Effector memory CD8-positive, alpha-beta T cell (primary cell): ENCODE data around the gene EME2.

Experiments
- ATAC-seq: fragments of 150-1000 bp; cut with Tn5 transposase; replicated peaks from 2 replicates; pipeline ENCODE4 v1.10.0; 2021; ENCODE audit warnings: mild to moderate bottlenecking, moderate library complexity
- DNase-seq, 3 experiments: peaks; one replicate each; pipeline ENCODE4 v3.0.0; 2021
- H3K27ac Mint-ChIP-seq, 2 donors: one replicate each; pipeline ENCODE4 v1.8.0; 2022; ENCODE audit warnings: mild to moderate bottlenecking in 2 of 2, mixed read lengths in 2 of 2, moderate library complexity in 2 of 2
- H3K27me3 Mint-ChIP-seq, 2 donors: one replicate each; pipeline ENCODE4 v1.8.0; 2022; ENCODE audit warnings: mixed read lengths in 2 of 2
- H3K36me3 Mint-ChIP-seq: one replicate; pipeline ENCODE4 v1.8.0; 2022; ENCODE audit warnings: mild to moderate bottlenecking, moderate library complexity, mixed read lengths; ENCODE audit not compliant: insufficient read depth
- H3K4me1 Mint-ChIP-seq, 2 donors: one replicate each; pipeline ENCODE4 v1.8.0; 2022; ENCODE audit warnings: low read depth in 2 of 2, mixed read lengths in 2 of 2
- H3K4me3 Mint-ChIP-seq, 2 donors: one replicate each; pipeline ENCODE4 v1.8.0; 2022; ENCODE audit warnings: mild to moderate bottlenecking in 2 of 2, mixed read lengths in 2 of 2, moderate library complexity in 2 of 2
- H3K9me3 Mint-ChIP-seq, 2 donors: one replicate each; pipeline ENCODE4 v1.8.0; 2022; ENCODE audit warnings: mixed read lengths in 2 of 2

The EME2 gene

DNA sequence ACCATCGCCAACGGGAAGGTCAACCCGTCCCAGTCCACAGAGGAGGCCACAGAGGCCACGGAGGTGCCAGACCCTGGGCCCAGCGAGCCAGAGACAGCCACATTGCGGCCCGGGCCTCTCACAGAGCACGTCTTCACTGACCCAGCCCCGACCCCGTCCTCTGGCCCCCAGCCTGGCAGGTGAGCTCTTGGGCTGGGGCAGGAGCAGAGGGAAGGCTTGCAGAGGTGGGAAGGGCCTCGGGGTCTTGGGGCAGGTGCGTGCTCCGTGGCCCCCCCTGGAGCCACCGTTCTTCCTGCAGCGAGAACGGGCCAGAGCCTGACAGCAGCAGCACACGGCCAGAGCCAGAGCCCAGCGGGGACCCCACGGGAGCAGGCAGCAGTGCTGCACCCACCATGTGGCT is 6.4 kb upstream of the EME2 start:
- peaks cover 4 to 8% of the 10 kb centered on the region in 2 donors for H3K4me1 Mint-ChIP-seq
- no peaks in the 10 kb centered on the region for H3K9me3 Mint-ChIP-seq
- no peak overlapping the region for H3K27ac Mint-ChIP-seq
- no peaks in the 10 kb centered on the region for H3K27me3 Mint-ChIP-seq
- no peak for DNase-seq
- no peak overlapping the region for H3K4me3 Mint-ChIP-seq
- H3K36me3 Mint-ChIP-seq: peaks cover 45% of the 10 kb centered on the region
- no peak for ATAC-seq

DNA sequence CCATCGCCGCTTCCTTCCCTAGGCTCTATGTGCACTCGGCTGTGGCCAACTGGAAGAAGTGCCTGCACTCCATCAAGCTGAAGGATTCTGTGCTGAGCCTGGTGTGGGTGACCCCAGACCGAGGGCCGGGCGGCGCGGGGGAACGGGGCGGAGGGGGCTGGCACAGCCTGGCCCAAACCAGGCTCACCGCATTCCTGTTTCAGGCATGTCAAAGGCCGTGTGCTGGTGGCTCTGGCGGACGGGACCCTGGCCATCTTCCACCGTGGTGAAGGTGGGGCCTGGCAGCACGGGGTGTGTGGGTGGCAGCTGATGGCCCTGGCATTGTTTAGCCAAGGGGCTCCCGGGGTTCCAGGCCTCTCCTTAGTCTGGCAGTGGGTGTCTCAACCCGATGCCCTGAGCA is 5.9 kb upstream of the EME2 start:
- ATAC-seq (no peak), DNase-seq (no peak)
- H3K36me3 Mint-ChIP-seq: peaks cover 43% of the 10 kb centered on the region
- H3K27ac Mint-ChIP-seq: peak overlapping the region in 1 of 2 donors; percentile 76
- H3K4me1 Mint-ChIP-seq: peaks cover 5 to 8% of the 10 kb centered on the region in 2 donors
- no peaks in the 10 kb centered on the region for H3K9me3 Mint-ChIP-seq
- no peaks in the 10 kb centered on the region for H3K27me3 Mint-ChIP-seq
- no peak overlapping the region for H3K4me3 Mint-ChIP-seq

DNA sequence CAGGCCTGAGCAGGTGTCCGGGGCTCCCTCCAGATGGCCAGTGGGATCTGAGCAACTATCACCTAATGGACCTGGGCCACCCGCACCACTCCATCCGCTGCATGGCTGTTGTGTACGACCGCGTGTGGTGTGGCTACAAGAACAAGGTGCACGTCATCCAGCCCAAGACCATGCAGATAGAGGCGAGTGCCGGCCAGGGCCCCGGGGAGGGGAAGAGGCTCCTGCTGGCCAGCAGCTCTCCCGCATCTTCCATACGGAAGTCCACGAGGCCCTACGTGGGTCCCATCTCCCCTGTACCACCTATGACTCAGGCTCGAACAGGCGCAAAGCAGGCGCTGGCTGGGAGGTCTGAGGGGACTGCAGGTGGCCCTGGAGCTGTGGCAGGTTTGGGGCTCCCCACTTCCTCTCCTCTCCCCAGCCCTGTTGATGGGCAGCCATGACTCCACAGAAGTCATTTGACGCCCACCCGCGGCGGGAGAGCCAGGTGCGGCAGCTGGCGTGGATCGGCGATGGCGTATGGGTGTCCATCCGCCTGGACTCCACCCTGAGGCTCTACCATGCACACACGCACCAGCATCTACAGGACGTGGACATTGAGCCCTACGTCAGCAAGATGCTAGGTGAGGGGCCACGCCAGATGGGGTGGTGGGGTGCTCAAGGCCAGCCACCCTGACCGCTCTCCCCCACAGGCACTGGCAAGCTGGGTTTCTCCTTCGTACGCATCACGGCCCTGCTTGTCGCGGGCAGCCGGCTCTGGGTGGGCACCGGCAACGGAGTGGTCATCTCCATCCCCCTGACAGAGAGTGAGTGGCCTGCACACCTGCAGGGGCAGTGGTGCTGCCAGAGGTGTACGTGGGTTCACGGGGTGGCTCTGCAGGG is 5.3 kb upstream of the EME2 start:
- H3K36me3 Mint-ChIP-seq: peaks cover 45% of the 10 kb centered on the region
- ATAC-seq: no peak
- no peaks in the 10 kb centered on the region for H3K9me3 Mint-ChIP-seq
- no peak overlapping the region for H3K4me3 Mint-ChIP-seq
- peak overlapping the region in 1 of 2 donors; percentile 76 for H3K27ac Mint-ChIP-seq
- H3K4me1 Mint-ChIP-seq: peaks cover 11 to 14% of the 10 kb centered on the region in 2 donors
- DNase-seq: no peak
- no peaks in the 10 kb centered on the region for H3K27me3 Mint-ChIP-seq

DNA sequence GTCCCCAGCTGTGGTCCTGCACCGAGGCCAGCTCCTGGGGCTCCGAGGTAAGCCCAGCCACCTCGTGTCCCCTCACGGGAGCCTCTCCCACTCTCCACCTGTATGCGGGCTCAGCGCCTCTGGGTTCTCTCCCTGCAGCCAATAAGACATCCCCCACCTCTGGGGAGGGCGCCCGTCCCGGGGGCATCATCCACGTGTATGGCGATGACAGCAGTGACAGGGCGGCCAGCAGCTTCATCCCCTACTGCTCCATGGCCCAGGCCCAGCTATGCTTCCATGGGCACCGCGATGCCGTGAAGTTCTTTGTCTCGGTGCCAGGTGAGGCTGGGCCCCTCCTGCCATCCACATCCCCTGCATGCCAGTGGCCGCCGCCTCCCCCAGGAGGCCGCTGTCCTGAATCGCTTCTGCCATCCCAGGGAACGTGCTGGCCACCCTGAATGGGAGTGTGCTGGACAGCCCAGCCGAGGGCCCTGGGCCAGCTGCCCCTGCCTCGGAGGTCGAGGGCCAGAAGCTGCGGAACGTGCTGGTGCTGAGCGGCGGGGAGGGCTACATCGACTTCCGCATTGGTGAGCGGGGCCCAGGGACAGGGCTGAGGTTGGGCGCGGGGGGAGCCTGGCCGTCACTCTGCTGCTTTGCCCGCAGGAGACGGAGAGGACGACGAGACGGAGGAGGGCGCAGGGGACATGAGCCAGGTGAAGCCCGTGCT is 4.4 kb upstream of the EME2 start:
- H3K36me3 Mint-ChIP-seq: peaks cover 50% of the 10 kb centered on the region
- DNase-seq (no peak), ATAC-seq (no peak)
- no peaks in the 10 kb centered on the region for H3K9me3 Mint-ChIP-seq
- peak overlapping the region in 1 of 2 donors; percentile 66 for H3K27ac Mint-ChIP-seq
- H3K4me3 Mint-ChIP-seq: no peak overlapping the region
- no peaks in the 10 kb centered on the region for H3K27me3 Mint-ChIP-seq
- H3K4me1 Mint-ChIP-seq: peaks cover 12 to 16% of the 10 kb centered on the region in 2 donors

DNA sequence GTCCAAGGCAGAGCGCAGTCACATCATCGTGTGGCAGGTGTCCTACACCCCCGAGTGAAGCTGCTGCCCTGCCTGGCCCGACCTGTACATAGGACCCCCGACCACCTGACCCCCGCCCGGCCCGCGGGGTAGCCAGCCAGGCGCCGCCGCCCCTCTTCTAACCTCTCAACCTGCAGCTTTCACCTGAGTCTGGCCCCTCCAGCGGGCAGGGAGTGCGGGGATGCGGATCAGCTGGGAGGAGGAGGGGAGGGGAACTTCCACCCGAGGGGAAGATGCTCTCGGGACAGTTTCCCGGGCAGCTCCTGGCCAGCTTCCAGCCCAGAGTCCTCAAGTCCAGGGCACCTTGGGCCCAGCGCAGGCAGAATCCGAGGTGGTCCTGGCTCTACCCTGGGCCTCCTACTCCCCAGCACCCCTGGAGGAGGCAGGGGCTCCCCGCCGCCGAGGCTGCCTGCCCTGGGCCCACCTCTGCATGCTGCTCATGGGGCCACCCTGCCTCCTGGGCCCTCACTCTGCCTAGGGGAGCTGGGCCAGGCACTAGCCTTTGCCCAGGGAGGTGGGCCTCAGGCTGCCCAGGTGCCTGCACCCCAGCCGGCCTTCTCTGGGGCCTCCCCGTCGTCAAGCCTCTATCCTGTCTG is 3.7 kb upstream of the EME2 start:
- peaks cover 52% of the 10 kb centered on the region for H3K36me3 Mint-ChIP-seq
- H3K27ac Mint-ChIP-seq: peak overlapping the region in 1 of 2 donors; percentile 90
- H3K9me3 Mint-ChIP-seq: no peaks in the 10 kb centered on the region
- DNase-seq (no peak), ATAC-seq (no peak)
- peak overlapping the region in 1 of 2 donors; percentile 33 for H3K4me3 Mint-ChIP-seq
- H3K4me1 Mint-ChIP-seq: peaks cover 14 to 16% of the 10 kb centered on the region in 2 donors
- no peaks in the 10 kb centered on the region for H3K27me3 Mint-ChIP-seq

DNA sequence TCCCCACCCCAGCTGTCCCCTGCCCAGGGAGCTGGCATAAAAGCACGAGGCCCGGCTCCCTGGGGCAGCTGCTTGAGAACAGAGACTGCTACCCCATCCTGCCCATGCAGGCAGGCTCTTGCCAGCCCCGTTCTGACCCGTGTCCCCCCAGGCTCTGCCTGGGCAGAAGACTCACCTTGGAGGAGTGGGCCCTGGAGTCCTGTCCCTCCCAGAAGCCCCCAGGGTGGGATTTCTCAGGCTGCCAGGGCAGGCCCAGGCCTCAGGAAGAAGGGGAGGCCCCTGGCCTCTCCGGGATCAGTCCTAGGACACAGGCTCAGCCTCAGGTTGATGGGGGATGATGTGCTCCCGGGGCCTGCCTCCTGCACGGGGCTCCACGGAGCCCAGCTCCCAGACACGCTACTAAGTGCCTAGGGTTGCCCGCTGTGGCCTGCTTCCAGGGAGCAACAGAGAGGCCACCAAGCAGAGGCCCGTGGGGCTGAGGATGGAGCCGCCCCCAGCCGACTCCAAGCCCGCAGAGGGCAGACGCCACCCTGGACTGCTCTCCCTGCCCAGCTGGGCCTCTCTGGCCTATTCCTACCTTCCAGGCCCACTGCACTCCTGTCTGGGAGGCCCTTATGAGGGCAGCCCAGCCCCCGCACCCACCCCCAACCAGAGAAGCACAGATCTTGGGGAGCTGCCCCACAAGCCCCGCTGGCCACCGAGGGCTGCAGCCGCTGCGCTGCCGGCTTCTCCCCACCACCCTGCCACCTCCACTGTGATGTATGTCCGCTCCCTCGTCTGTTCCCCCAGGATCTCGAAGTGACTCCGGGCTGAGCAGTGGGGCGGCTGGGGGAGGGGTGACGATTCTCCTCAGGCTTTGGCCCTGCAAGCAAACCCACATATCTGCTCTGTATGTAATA is 3.0 kb upstream of the EME2 start:
- no peak for ATAC-seq
- no peaks in the 10 kb centered on the region for H3K9me3 Mint-ChIP-seq
- peak overlapping the region; percentile 95 to 97 for H3K4me3 Mint-ChIP-seq
- H3K27ac Mint-ChIP-seq: peak overlapping the region; percentile 67 to 90
- no peak for DNase-seq
- peaks cover 16% of the 10 kb centered on the region in 2 donors for H3K4me1 Mint-ChIP-seq
- peaks cover 54% of the 10 kb centered on the region for H3K36me3 Mint-ChIP-seq
- no peaks in the 10 kb centered on the region for H3K27me3 Mint-ChIP-seq

DNA sequence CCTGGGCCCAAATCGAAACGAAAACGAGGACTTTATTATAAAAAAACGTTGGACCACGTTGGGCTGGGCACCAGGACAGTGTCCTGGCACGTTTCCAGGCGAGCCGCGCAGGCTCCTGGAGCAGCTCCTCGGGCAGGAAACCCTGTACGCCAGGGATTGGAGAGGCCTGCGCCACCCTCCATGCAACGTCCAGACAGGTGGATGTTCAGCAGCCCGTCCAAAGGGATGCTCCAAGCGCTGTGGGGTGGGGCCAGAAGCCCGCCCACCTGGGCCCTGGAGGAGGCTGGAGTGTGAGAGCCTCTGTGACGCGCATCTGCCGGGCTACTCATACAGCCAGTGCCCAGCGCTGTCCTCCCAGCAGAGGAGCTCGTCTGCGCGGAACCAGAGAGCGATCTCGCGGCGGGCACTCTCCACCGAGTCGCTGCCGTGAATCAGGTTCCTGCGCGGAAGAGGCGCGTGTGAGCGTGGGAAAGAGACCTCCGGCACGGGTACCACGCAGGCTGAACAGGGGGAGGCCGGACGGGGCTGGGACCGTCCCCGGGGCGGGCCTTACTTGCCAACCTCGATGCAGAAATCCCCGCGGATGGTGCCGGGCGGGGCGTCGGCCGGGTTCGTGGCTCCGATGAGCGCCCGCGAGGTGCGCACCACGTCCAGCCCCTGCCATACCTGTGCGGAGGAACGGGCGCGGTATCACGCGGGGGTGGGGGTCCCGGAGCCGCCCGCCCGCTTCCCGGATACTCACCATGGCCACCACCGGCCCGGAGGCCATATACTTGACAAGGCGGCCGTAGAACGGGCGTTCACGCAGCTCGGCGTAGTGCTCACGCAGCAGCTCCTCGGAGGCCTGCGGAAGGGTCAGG is 2.1 kb upstream of the EME2 start:
- peak overlapping the region; percentile 95 to 97 for H3K4me3 Mint-ChIP-seq
- ATAC-seq: peak; percentile 36
- no peaks in the 10 kb centered on the region for H3K27me3 Mint-ChIP-seq
- H3K9me3 Mint-ChIP-seq: no peaks in the 10 kb centered on the region
- peaks cover 55% of the 10 kb centered on the region for H3K36me3 Mint-ChIP-seq
- peak overlapping the region; percentile 67 to 90 for H3K27ac Mint-ChIP-seq
- H3K4me1 Mint-ChIP-seq: peaks cover 16% of the 10 kb centered on the region in 2 donors
- DNase-seq: peak; percentile 37 to 53 (median 50)

DNA sequence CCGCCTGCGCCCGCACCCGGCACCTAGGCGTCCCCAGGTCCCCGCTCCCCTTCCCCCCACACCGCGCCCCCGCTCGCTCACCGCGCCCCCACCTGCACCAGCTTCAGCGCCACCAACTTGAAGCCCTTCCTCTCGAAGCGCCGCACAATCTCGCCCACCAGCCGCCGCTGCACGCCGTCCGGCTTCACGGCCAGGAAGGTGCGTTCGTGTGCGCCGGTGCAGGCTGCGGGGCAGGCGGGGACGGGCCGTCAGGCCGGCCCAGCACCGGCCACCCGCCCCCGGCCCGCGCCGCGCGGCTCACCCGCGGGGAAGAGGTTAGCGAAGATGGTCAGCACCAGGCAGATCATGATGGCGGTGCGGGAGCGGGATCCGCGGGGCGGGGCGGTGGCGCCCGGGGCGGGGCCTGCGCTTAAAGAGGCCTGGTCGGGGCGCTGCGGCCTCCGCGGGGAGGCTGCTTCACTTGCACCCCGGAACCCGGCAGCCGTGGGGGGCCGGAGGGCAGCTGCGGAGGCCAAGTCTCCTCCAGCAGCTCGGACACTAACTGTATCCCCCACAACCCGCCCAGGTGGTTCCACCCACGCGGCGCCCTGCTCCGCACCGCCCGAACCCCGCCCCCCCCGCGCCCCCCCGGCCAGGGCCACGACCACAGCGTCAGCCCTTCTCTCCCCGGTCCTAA is 1.3 kb upstream of the EME2 start, which contains the start of gene NME3:
NME3 (minus strand) TSS at position 356 of the 676 bp plus-strand sequence; CDS start at position 347, 9 bp downstream.
- DNase-seq: peak; percentile 66 to 73 (median 72)

DNA sequence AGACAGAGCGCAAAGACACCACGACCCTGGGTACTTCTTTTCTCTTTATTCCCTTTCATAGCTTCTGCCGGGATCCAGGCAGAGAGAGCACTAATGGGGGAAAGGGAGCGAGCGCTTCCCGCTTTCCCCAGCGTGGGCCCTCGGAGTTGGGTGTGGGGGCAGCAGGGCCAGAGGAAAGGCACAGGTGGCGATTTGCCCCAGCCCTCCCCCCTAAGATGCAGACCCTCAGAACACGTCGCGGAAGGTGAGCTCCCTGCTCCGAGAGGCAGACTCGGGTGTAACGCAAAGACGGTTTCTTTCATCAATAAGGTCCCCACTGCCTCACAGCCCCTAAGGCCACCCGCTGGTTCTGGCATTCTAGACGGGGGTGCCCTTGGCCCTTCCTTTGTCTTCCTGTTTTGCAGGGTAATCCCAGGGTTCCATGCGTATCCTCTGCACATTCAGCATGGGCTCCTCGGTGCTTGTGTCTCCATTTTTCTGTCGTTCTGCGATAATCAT is 697 bp upstream of the EME2 start:
- peak overlapping the region; percentile 82 to 94 for H3K27ac Mint-ChIP-seq

More for the DNA sequence above, 1.3 kb upstream of the EME2 start, which contains the start of gene NME3:
- Mint-ChIP-seq H3K36me3 (peaks cover 55% of the 10 kb centered on the region), H3K27ac (peak within 1 kb of the TSS; percentile 90 to 94), H3K9me3 (no peaks in the 10 kb centered on the region), H3K4me3 (peak within 1 kb of the TSS; percentile 95 to 97), H3K27me3 (no peaks in the 10 kb centered on the region), H3K4me1 (peaks cover 16% of the 10 kb centered on the region in 2 donors)
- peak; percentile 57 for ATAC-seq

DNA sequence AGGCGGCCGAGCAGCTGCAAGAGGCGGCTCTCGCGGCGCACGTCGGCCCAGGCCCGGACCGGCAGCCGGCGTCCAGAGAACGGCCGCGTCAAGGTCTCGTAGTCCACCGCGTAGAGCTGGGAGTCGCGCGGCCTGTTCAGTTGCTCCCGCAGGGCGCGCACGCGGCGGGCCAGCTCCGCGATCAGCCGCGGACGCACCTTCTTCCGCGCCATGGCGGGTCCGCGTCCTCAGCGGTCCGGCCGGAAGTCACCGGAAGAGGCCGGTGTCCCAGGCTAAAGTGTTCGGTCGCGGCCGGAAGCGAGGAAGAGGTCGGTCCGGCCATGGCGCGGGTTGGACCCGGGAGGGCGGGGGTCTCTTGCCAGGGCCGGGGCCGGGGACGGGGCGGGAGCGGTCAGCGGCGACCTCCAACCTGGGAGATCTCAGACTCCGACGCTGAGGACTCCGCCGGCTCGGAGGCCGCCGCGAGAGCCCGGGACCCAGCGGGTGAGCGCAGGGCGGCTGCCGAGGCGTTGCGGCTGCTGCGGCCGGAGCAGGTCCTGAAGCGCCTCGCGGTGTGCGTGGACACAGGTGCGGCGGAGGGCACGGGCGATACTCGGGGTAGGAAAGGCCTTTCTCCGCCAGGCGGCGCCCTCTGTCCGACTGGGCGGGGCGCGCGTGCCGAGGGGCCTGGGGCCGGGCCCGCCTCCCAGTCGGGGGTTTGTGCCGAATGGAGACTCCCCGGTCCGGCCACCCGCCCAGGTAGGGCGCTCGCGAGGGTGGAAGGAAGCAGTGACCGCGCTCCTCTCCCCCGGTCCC is 495 bp downstream of the EME2 start, which contains the start of gene MRPS34:
MRPS34 (minus strand) TSS at position 227 of the 795 bp plus-strand sequence; CDS start at position 212, 15 bp downstream.
- peak; percentile 70 to 76 (median 71) for DNase-seq
- Mint-ChIP-seq H3K27ac (peak within 1 kb of the TSS; percentile 82 to 94), H3K36me3 (peaks cover 54% of the 10 kb centered on the region), H3K27me3 (no peaks in the 10 kb centered on the region), H3K9me3 (no peaks in the 10 kb centered on the region), H3K4me1 (peaks cover 16% of the 10 kb centered on the region in 2 donors), H3K4me3 (peak within 1 kb of the TSS; percentile 95 to 97)
- ATAC-seq: peak; percentile 56

More for the DNA sequence above, 697 bp upstream of the EME2 start:
- Mint-ChIP-seq H3K4me1 (peaks cover 16% of the 10 kb centered on the region in 2 donors), H3K27me3 (no peaks in the 10 kb centered on the region), H3K9me3 (no peaks in the 10 kb centered on the region), H3K36me3 (peaks cover 60% of the 10 kb centered on the region), H3K4me3 (peak overlapping the region; percentile 95 to 97)
- no peak for ATAC-seq
- peak in 1 of 3 experiments; percentile 29 for DNase-seq
